HCT116 (cell line): ENCODE data around the gene PRPF6. TPM values are rescaled to one million over a fixed set of nuclear protein-coding genes. Genes with fewer than 3 reads are reported as not detected.

Experiments used
- ATAC-seq: fragments of 200-7000 bp; cut with Tn5 transposase; 2 replicates; pipeline ENCODE4 v1.9.1; 2020; ENCODE audit warnings: mild to moderate bottlenecking, moderate library complexity
- BruUV-seq: library from RNA; stranded (reverse); fragments of 400-500 nt; replicated peaks from 2 replicates; lab custom pipeline; 2021; lab: Mats Ljungman, UMichigan
- CTCF ChIA-PET: fragments of 300-600 bp; sonication (Branson Sonifier 250); formaldehyde crosslinking; loops from one replicate; lab custom pipeline; 2021; ENCODE audit warnings: antibody characterized with exemption; lab: Charles Lee
- POLR2A ChIA-PET: fragments of 300-600, 350-600 bp; sonication (Branson Sonifier 250); formaldehyde crosslinking; loops from one replicate; lab custom pipeline; 2021; ENCODE audit warnings: antibody characterized with exemption; lab: Charles Lee
- RAD21 ChIA-PET, 2 experiments: fragments of 300-600 bp; sonication (Branson Sonifier 250); formaldehyde crosslinking; loops; one replicate each; lab custom pipeline; 2023; ENCODE audit warnings: low total read pairs in 2 of 2; ENCODE audit not compliant: uncharacterized antibody in 2 of 2, unreplicated experiment in 2 of 2, low non-redundant PET in 1 of 2; lab: Charles Lee
- DNase-seq: peaks from one replicate; pipeline ENCODE4 v3.0.0-alpha.2; 2010; ENCODE audit warnings: low read depth, low spot score
- H2AFZ ChIP-seq: fragments of 200-600 bp; shearing (Covaris generic), sonication (generic); 2 replicates; pipeline ENCODE4 v1.6.1; 2017; ENCODE audit warnings: low read depth, mixed run types, mixed read lengths, antibody characterized with exemption, low read length; ENCODE audit not compliant: poor library complexity, severe bottlenecking
- H3K27ac ChIP-seq: 2 replicates; pipeline ENCODE4 v1.5.1; 2012; ENCODE audit warnings: low read depth, low read length
- H3K27me3 ChIP-seq: fragments of 200-600 bp; sonication (generic); 2 replicates; pipeline ENCODE4 v1.6.1; 2016; ENCODE audit warnings: mixed run types, low read length, mixed read lengths; ENCODE audit not compliant: insufficient read depth
- H3K36me3 ChIP-seq, 2 experiments: fragments of 200-500 bp in 1 of 2; fragments of 200-600 bp in 1 of 2; sonication (Bioruptor generic) in 1 of 2; sonication (generic) in 1 of 2; 2 replicates each; pipeline versions ENCODE4 v1.5.1 to v1.6.1; 2014 to 2016; ENCODE audit warnings: low read length in 2 of 2, inconsistent platforms in 1 of 2, mixed read lengths in 1 of 2, mixed run types in 1 of 2; ENCODE audit not compliant: insufficient read depth in 2 of 2, control insufficient read depth in 1 of 2
- H3K4me1 ChIP-seq, 2 experiments: fragments of 200-600 bp in 1 of 2; sonication (generic) in 1 of 2; 2 replicates each; pipeline versions ENCODE4 v1.5.1 to v1.6.1; 2012 to 2017; ENCODE audit warnings: low read length in 2 of 2, inconsistent platforms in 1 of 2, mild to moderate bottlenecking in 1 of 2, mixed read lengths in 1 of 2, mixed run types in 1 of 2, moderate library complexity in 1 of 2; ENCODE audit not compliant: insufficient read depth in 2 of 2, control insufficient read depth in 1 of 2
- H3K4me2 ChIP-seq: fragments of 200-600 bp; sonication (generic); 2 replicates; pipeline ENCODE4 v1.6.1; 2017; ENCODE audit warnings: mixed run types, low read length, mixed read lengths
- H3K4me3 ChIP-seq, 2 experiments: fragments of 200-600 bp in 1 of 2; sonication (generic) in 1 of 2; replicated peaks in 1 of 2; 2 replicates each; pipeline ENCODE4 v1.5.1; 2011 to 2016; ENCODE audit warnings: low read length in 2 of 2, control low read depth in 1 of 2, low read depth in 1 of 2, mild to moderate bottlenecking in 1 of 2, mixed read lengths in 1 of 2, mixed run types in 1 of 2
- H3K79me2 ChIP-seq: fragments of 200-600 bp; sonication (generic); 2 replicates; pipeline ENCODE4 v1.6.1; 2017; ENCODE audit warnings: mild to moderate bottlenecking, mixed run types, low read length, moderate library complexity, mixed read lengths; ENCODE audit not compliant: insufficient read depth
- H3K9ac ChIP-seq: fragments of 200-600 bp; sonication (generic); 2 replicates; pipeline ENCODE4 v1.6.1; 2016; ENCODE audit warnings: low read length, mixed read lengths
- H3K9me2 ChIP-seq: fragments of 200-600 bp; sonication (generic), shearing (Covaris generic); 2 replicates; pipeline ENCODE4 v1.6.1; 2017; ENCODE audit warnings: mixed run types, mild to moderate bottlenecking, moderate library complexity; ENCODE audit not compliant: insufficient read depth
- H3K9me3 ChIP-seq, 2 experiments: fragments of 200-500 bp in 1 of 2; fragments of 200-600 bp in 1 of 2; sonication (Bioruptor generic) in 1 of 2; sonication (generic) in 1 of 2; 2 replicates each; pipeline ENCODE4 v1.6.1; 2014 to 2017; ENCODE audit warnings: low read length in 2 of 2, mixed read lengths in 2 of 2, inconsistent platforms in 1 of 2, low read depth in 1 of 2, mild to moderate bottlenecking in 1 of 2, mixed run types in 1 of 2, moderate library complexity in 1 of 2; ENCODE audit not compliant: control insufficient read depth in 1 of 2, insufficient read depth in 1 of 2
- H4K20me1 ChIP-seq: fragments of 200-600 bp; sonication (generic), shearing (Covaris generic); 2 replicates; pipeline ENCODE4 v1.6.1; 2017; ENCODE audit warnings: mixed run types, mild to moderate bottlenecking, moderate library complexity; ENCODE audit not compliant: insufficient read depth
- JUND ChIP-seq: IDR thresholded peaks from 2 replicates; pipeline ENCODE4 v1.6.1; 2012
- POLR2AphosphoS5 ChIP-seq: IDR thresholded peaks from 2 replicates; pipeline ENCODE4 v1.6.1; 2011; ENCODE audit warnings: mild to moderate bottlenecking, low read depth, low read length, moderate library complexity
- SRF ChIP-seq: IDR thresholded peaks from 2 replicates; pipeline ENCODE4 v1.6.1; 2012; ENCODE audit warnings: low read depth
- TCF7L2 ChIP-seq: IDR thresholded peaks from 2 replicates; pipeline ENCODE4 v1.7.0; 2011; ENCODE audit warnings: borderline replicate concordance, inconsistent platforms; ENCODE audit not compliant: insufficient read depth, insufficient read length; ENCODE audit errors: extremely low read depth
- ZNF274 ChIP-seq: fragments of 200-500 bp; sonication (Bioruptor generic); IDR thresholded peaks from 2 replicates; pipeline ENCODE4 v1.6.1; 2014; ENCODE audit warnings: mild to moderate bottlenecking, low read depth, low read length, inconsistent platforms
- intact Hi-C: fragments of 100-400 bp; cut with micrococcal nuclease; formaldehyde crosslinking; loops from 2 replicates; pipeline ENCODE4 v1.10.0; 2022
- total RNA-seq: library from RNA; stranded (reverse); gene quantifications from one replicate; pipeline ENCODE4 v1.2.1, GENCODE V29; 2021; ENCODE audit not compliant: unreplicated experiment
- TF ChIP-seq, protein P1 (sequence below): IDR thresholded peaks from 2 replicates; pipeline ENCODE4 v1.6.1; 2012

The PRPF6 gene
- total RNA-seq, 1 experiment from 2014 or later: 74.9 TPM

GRCh38 chr20:63942250-63942951, 38.5 kb upstream of the PRPF6 start:
- intact Hi-C loops: no loop called here
- Histone ChIP-seq H3K9me2 (no peaks in the 10 kb centered on the region), H4K20me1 (no peaks in the 10 kb centered on the region; the same call in 1 of the 2 replicates), H3K79me2 (peaks cover 30% of the 10 kb centered on the region), H2AFZ (no peak overlapping the region), H3K27me3 (no peaks in the 10 kb centered on the region), H3K9me3 (no peaks in the 10 kb centered on the region), H3K27ac (peak overlapping the region; percentile 41), H3K4me3 (no peak overlapping the region), H3K9ac (no peak overlapping the region), H3K36me3 (peaks cover 16 to 41% of the 10 kb centered on the region in 2 experiments; a peak in 3 of 4 replicates), H3K4me1 (peaks cover 3 to 13% of the 10 kb centered on the region in 2 experiments; a peak in 2 of 4 replicates), H3K4me2 (no peak overlapping the region)
- 0 out of 2 replicates have a peak, but pooled peaks have one; percentile 14 for ATAC-seq
- CTCF ChIA-PET: interaction anchor here (0.7 kb wide), 1 partner anchor 404 kb away, joined by 3 read pairs; no protein-coding TSS in a partner anchor
- RAD21 ChIA-PET: no interaction called here
- POLR2A ChIA-PET: no interaction called here
- 0 out of 2 replicates have a peak, but pooled peaks have one; percentile 11 for TF ChIP-seq POLR2AphosphoS5
- TF ChIP-seq TCF7L2: no peak
- no TSS peak for BruUV-seq
- DNase-seq: no peak

GRCh38 chr20:63942969-63943807, 37.7 kb upstream of the PRPF6 start:
- H2AFZ ChIP-seq: no peak overlapping the region
- POLR2A ChIA-PET: no interaction called here
- no TSS peak for BruUV-seq

More at GRCh38 chr20:63942969-63943807, 37.7 kb upstream of the PRPF6 start:
- Histone ChIP-seq H3K27ac (peak overlapping the region; percentile 41), H3K79me2 (peaks cover 32% of the 10 kb centered on the region), H3K4me3 (no peak overlapping the region), H3K9ac (no peak overlapping the region), H3K36me3 (peaks cover 16 to 41% of the 10 kb centered on the region in 2 experiments; a peak in 3 of 4 replicates), H3K27me3 (no peaks in the 10 kb centered on the region), H4K20me1 (no peaks in the 10 kb centered on the region; the same call in 1 of the 2 replicates), H3K9me2 (no peaks in the 10 kb centered on the region), H3K9me3 (no peaks in the 10 kb centered on the region), H3K4me1 (peaks cover 3 to 14% of the 10 kb centered on the region in 2 experiments; a peak in 2 of 4 replicates), H3K4me2 (no peak overlapping the region)
- ChIA-PET RAD21 (no interaction called here), CTCF (interaction anchor here (0.7 kb wide), 1 partner anchor 405 kb away, joined by 3 read pairs; no protein-coding TSS in a partner anchor)
- TF ChIP-seq SRF (no peak), ZNF274 (no peak), TCF7L2 (no peak), JUND (no peak)
- TF ChIP-seq, protein P1, sequence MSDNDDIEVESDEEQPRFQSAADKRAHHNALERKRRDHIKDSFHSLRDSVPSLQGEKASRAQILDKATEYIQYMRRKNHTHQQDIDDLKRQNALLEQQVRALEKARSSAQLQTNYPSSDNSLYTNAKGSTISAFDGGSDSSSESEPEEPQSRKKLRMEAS: no peak
- DNase-seq: no peak
- ATAC-seq: 0 out of 2 replicates have a peak, but pooled peaks have one; percentile 3
- intact Hi-C loops: no loop called here
